Stimulated activated CD8-positive, alpha-beta memory T cell treated with anti-CD3 and anti-CD28 coated beads, Interleukin-2, amount 100 ng/mL, for 48 hours (primary cell): Measurements from ENCODE around the gene ZNF142.

ENCODE experiments used
- DNase-seq, 2 donors: peaks; one replicate each; pipeline ENCODE4 v3.0.0-alpha.2; 2020; ENCODE audit warnings: low read depth in 2 of 2

The ZNF142 gene

DNA sequence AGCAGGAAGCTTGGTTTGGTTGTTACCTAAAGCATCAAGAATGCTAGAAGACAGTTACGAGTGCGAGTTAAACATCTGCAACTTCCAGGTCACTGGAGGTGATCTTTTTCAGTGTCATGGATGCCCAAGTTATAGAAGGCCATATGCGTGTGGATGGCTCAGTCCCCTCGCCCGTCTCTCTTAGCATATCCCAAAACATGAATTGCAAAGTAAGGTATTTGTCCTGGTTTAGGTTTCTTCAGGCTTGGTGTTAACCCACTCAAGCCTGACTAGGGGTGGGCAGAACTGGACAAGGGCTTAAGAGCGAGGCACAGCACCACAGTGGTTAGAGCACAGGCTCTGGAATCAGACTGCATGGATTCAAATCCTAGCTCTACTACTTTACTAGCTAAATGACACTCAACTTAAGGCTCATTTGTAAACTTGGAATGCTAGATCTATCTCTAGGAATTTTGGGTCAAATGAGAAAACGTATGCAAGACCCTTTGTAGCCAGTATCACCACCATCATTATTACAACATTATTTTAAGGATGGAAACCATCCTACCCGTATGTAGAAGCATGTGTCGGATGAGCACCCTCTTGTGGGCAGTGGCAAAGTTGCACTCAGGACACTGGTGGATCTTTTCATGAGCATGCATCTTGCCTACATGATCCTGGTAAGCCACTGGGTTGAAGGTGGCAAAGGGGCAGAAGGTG lies 11.2 kb downstream of the ZNF142 start:
- peak in 1 of 2 donors; percentile 17 for DNase-seq

DNA sequence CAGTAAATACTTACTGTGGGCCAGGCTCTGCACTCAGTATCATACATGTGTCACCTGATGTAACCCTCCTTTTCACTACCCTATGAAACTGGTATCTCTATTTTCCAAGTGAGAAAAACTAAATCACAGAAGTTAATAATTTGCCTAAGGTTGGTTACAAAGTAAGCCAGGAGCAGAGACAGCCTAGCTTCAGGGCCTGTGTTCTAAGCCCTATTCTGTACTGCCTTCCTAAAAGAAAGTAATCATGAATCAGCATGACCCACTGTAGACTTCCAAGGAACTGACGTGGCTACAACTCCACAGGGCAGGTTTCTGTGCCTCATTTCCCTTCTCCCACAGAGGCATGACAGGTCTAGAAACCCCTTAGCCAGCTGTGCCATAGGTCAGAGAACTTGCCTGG lies 14.3 kb downstream of the ZNF142 start:
- no peak for DNase-seq

DNA sequence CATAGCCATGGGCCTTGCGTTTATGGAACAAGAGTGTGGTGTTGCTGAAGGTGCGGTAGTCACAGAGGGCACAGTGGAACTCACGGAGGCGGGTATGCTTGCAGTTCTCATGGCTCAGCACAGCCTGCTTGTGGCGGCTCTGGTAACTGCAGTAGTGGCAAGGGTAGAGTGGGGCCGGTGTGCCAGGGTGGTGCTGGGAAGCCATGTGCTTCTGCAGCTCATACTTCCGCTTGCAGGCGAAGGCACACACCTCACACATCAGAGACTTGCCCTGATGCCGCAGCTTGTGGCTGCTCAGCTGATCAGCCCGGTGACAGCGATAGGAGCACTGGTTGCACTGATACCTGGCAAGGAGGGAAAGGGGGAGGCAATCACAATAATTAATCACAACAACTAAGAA lies 14.7 kb downstream of the ZNF142 start:
- no peak for DNase-seq

DNA sequence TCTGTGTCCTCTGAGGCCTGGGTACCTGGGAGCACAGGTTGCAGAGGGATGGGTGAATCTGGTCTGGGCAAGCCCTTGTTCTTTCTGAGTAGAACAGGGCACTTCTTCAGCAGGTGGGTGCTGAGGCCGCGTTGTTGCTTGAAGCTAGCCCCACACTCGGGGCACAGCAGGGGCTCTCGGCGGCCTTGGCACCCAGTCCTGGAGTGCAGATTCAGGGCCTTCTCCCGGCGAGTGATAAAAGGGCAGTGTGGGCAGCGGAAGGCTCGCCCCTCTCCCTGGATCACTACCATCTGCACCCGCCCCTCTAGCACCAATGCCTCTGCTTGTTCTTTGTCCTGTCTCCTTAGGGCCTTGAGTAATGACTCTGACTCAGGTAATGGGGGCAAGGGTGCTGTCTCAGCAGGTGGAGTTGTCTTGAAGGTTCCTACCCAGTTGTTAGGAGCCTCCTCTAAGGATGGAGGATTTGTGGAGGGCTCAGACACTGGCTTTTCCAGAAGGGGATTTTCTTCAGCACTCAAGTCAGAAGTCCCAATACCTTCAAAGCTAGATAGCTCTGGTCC lies 15.6 kb downstream of the ZNF142 start:
- no peak for DNase-seq

DNA sequence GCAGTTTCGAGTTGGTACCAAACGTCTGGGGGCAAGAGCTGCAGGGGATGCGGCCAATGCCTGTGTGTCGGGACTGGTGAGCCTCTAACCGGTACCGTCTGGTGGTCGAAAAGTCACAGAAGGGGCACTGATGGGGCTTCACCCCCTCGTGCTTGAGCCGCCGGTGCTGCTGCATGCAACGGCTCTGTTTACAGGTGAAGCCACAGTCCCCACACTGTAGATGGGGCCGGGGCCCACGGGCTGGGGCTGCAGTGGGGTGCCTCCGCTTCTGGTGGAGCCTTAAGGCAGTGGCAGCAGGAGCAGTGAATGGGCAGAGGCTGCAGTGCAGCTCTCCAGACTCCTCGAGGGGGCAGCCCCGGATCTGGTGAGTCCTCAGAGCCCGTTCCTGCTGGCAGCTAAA lies 16.6 kb downstream of the ZNF142 start:
- DNase-seq: no peak

DNA sequence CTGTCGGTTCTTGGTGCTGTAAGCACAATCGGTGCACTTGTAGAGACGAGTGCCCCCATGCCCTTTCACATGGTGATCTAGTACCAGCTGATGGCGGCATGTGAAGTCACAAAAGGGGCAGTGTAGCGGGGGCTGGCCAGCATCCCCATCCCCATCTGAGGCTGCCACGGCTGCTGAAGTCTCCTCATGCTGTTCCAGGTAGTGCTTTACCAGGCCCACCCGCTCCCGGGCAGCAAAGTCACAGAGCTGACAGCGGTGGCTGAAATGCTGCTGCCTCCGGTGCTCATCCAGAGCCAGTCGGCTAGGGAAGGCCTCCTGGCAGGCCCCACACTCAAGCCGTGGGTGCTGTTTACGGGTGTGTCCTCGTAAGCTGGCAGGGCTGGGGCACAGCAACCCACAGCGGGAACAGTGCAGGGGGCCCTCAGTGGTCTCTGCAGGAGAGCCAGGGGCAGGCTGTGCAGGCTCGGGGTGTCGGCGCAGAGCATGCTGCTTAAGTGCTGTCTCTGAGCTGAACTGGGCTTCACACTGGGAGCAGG lies 17.2 kb downstream of the ZNF142 start:
- DNase-seq: no peak

DNA sequence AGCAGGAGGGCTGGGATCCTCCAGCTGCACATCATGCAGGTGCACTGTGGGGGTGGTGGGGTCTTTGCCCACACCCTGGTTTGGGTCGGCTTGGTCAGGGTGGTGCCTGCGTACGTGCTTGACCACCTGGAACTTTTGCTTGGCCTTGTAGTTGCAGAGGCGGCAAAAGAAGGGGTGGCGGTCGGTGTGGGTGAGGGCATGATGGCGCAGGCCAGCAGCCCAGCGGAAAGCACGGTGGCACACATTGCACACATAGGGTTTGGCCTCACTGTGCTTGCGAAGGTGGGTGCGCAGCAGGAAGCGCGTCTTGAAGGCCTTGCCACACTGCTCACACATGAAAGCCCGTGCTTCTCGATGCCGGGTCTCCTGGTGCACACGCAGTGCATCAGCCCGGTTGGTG lies 21.1 kb downstream of the ZNF142 start:
- no peak for DNase-seq

DNA sequence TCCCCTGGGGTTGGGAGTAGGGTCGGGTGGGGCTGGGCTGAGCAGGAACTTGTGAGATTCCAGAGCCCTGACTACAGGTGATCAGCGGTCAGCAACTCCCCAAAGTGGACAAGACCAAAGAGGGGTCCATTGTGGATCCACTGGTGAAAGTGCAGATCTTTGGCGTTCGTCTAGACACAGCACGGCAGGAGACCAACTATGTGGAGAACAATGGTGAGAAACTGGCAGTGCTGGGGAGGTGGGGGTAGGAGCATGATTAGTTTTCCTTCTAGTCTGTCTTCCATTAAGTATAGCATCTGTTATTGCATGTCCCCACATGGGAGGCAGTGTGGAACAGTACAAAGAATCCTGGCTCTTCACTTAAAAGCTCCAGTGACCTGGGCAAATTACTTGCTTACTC lies 23.7 kb downstream of the ZNF142 start:
- DNase-seq: no peak

DNA sequence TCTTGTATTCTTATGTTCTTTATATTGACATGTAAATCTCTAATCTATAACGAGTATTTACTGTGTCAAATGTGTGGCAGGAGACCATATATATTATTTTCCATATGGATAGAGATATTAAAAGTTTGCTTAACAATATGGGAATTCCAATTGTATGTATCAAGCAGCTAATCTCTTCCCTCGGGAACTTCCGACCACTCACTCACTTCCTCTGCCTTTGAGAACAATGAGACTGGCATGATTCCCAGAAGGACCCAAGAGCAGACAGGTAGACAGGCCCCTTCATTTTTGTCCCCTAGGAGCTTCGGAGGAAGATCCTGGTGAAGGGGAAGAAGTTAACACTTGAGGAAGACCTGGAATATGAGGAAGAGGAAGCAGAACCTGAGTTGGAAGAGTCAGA lies 27.6 kb downstream of the ZNF142 start:
- no peak for DNase-seq

DNA sequence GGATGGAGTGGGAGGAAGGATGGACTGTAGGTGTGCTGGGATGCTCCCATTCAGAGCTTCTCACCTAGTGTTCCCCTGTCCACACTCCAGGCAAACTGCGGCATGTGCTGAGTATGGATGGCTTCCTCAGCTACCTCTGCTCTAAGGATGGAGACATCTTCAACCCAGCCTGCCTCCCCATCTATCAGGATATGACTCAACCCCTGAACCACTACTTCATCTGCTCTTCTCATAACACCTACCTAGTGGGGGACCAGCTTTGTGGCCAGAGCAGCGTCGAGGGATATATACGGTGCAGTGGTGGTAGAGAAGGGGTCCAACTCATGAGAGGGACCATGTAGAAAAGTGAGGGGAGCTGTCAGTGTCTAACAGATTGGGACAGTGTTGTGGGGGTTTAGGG lies 31.5 kb downstream of the ZNF142 start:
- DNase-seq: no peak

DNA sequence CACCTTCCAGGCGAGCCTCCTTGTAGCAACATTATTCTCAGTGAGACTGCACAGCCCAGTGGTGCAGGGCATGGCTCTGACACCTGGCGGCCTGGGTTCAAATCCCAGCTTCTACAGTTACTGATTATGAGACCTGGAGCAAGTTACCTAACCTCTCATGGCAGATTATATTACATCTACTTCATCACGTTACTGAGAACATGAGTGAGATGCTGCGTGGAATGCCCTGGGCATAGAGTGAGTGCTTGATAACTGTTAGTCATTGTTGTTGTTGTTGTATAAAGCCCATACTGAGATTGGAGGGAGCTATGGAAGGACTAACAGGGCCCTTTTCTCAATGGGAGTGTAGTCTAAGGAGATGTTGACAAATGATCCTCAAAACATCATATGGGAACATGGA lies 33.1 kb downstream of the ZNF142 start:
- DNase-seq: no peak

DNA sequence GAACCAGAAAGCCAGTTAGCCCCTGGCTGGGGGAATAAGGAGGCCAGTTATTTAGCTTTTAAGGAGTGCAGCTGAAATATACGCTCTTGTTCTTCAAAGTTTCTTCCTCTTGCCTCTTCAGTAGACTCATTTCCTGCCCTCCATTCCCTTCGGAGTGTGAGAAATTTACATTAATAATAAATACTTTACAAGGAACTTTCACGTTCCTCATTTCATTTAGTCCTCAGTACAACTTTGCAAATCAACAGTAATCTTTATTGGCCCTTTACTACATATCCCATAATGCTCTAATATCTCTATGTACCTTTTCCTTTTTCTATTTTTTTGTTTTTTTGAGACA lies 36.1 kb downstream of the ZNF142 start:
- no peak for DNase-seq

DNA sequence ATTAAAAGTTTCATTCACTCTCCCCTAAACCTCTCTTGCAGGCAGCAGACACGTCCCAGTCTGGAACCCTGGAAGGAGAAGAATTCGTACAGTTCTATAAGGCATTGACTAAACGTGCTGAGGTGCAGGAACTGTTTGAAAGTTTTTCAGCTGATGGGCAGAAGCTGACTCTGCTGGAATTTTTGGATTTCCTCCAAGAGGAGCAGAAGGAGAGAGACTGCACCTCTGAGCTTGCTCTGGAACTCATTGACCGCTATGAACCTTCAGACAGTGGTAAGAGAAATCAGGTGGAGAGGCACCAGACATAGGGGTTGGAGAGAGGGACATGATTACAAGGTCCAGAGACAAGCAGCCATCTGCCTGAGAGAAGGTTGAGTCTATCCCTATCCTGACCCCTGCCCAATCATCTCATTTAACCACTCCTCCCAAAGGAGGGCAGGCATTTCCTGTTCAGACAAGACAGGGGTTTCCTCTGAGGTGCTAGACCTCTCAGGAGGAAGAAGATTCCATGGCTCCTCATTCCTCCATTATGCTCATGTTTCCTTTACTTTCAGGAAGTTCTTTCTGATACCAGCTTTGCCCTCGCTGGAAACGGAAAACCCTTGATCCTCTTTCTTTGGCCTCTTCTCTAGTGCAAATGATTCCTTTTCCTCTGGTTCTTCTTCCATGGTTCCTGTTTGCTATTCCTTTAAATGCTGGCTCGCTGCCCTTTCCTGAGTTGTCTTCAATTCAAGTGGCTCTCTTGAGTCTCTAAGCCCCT lies 36.6 kb downstream of the ZNF142 start:
- no peak for DNase-seq

DNA sequence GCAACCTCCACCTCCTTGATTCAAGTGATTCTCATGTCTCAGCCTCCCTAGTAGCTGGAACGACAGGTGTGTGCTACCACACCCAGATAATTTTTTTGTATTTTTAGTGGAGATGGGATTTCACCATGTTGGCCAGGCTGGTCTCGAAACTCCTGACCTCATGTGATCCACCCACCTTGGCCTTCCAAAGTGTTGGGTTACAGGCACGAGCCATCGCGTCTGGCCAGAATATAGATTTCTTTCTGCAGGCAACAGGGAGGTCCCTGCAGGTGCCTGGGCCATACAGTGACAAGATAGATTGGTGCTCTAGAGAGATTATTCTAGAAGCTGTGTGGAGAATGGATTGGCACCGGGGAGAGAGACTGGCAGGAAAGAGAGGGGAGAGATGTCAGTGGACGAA lies 38.4 kb downstream of the ZNF142 start:
- no peak for DNase-seq

DNA sequence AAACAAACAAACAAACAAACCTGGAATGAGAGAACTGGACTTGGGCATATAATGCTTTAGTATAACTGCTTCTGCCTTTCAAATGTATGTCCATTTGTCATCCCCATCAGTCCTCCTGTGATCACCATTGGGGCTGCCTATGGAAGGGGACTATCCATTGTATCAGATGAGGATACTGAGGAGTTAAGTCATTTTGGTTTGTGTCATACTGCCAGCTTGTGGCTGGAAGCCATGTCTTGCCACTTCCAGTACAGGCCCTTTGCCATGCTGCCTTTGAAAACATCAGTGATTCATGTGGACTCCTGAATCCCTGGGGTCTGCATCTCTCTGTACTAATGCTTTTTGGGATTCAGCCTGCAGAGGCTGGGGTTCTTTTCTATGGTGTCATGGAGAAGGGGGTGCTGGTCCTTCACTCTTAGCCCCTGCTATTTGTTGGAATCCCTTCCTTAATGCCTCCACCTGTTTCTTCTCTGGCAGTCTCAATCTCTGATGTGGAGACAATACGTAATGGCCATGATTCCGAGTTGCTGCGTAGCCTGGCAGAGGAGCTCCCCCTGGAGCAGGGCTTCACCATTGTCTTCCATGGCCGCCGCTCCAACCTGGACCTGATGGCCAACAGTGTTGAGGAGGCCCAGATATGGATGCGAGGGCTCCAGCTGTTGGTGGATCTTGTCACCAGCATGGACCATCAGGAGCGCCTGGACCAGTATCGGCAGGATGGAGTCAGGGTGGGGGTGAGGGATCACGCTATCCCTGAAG lies 41.1 kb downstream of the ZNF142 start:
- DNase-seq: no peak

DNA sequence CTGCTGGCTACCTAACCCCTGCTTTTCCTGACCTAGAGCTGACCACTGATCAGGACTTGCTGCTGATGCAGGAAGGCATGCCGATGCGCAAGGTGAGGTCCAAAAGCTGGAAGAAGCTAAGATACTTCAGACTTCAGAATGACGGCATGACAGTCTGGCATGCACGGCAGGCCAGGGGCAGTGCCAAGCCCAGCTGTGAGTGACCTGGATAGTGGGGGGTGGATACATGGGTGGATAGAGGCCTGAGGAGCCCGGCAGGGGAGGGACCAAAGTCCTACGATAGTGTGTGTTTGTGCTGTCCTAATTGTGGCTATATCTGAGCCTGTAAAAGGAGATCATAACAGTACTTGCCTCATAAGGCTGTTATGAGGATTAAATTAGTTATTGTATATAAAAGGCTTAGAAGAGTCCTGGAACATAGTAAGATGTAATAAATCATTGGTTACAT lies 43.5 kb downstream of the ZNF142 start:
- no peak for DNase-seq

DNA sequence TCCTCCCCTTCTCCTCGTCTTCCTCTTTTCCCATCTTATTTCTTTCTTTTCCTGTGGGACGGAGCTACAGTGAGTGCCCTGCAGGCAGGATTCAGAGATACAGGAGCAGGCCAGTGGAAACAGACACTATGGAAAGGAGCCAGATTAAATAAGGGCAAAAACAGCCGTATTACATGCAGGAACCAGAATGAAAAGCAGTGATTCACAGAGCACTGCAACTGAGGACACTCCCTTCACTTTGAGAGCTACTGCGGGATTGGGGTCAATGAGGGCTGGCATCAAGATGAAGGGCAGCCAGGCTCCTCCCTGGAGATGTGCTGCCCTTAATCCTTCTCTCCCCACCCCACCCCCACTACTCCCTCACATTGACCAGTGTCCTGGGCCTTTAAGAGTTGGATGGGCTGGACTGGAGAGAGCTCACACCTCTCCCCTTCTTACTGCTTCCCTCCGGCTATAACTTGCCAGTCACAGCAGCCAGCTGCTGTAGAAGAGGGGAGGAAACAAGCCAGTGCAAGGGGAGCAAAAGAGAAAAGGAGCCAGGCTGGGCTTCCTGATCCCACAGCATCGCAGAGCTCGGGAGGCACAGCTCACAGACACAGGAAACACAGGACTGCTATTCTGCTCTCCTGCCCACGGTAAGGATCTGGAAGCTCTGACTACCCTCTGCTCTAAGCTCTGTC lies 51.8 kb downstream of the ZNF142 start, which contains the start of gene PLCD4:
PLCD4 (plus strand) TSS at position 464 of the 680 bp plus-strand sequence. CDS start 7,841 bp downstream, outside the sequence.
- DNase-seq: no peak

DNA sequence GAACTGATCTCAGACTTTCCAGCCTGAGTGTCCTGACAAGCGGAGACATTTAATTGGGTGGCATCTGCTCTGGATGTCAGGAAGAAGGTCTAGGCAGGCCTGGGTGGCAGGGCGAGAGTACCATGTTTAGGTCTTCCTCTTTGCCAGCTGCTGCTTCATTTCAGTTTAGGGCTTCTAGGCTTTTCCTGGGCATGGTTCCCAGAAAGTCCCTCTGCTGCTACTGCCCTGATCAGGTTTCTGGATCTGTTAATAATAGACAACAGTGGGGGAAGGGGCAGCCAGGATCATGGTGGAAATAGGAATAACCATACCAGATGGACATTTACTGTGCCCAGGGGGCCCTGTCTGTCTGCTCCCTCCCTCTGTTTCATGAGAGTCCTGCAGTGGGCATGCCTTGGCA lies 54.0 kb downstream of the ZNF142 start:
- no peak for DNase-seq
